ENCODE data around the gene EMID1.

EMID1 gene

GRCh38 chr22:29300467-29300806, 94.7 kb downstream of the EMID1 start:
- DNase-seq (ENCODE audit: low spot score) = no peak
- in situ Hi-C loops (cut with MboI; ENCODE audit: low sequenced_read_pairs, unreplicated experiment) = no loop called here
- TF ChIP-seq CTCF (IDR thresholded peaks at IDR 0.05; ENCODE audit: borderline replicate concordance, control extremely low read depth, extremely low read depth, insufficient read depth, missing control alignments) = no peak

GRCh38 chr22:29300807-29301601, 95.3 kb downstream of the EMID1 start:
- no peak for TF ChIP-seq CTCF (IDR thresholded peaks at IDR 0.05; ENCODE audit: borderline replicate concordance, control extremely low read depth, extremely low read depth, insufficient read depth, missing control alignments)
- DNase-seq (ENCODE audit: low spot score) = no peak
- in situ Hi-C loops (cut with MboI; ENCODE audit: low sequenced_read_pairs, unreplicated experiment) = no loop called here

- in situ Hi-C loops (cut with MboI; ENCODE audit: low sequenced_read_pairs, unreplicated experiment) = no loop called here
- no peak for TF ChIP-seq CTCF (IDR thresholded peaks at IDR 0.05; ENCODE audit: borderline replicate concordance, control extremely low read depth, extremely low read depth, insufficient read depth, missing control alignments)
- no peak for DNase-seq (ENCODE audit: low spot score)
These were observed 96.2 kb downstream of the EMID1 start for GRCh38 chr22:29301716-29302401.

GRCh38 chr22:29302402-29302680, 96.6 kb downstream of the EMID1 start:
- no peak for DNase-seq (ENCODE audit: low spot score)
- in situ Hi-C loops (cut with MboI; ENCODE audit: low sequenced_read_pairs, unreplicated experiment) = no loop called here
- TF ChIP-seq CTCF (IDR thresholded peaks at IDR 0.05; ENCODE audit: borderline replicate concordance, control extremely low read depth, extremely low read depth, insufficient read depth, missing control alignments) = no peak

GRCh38 chr22:29302681-29303465, 97.2 kb downstream of the EMID1 start:
- in situ Hi-C loops (cut with MboI; ENCODE audit: low sequenced_read_pairs, unreplicated experiment) = no loop called here
- DNase-seq (ENCODE audit: low spot score) = no peak
- TF ChIP-seq CTCF (IDR thresholded peaks at IDR 0.05; ENCODE audit: borderline replicate concordance, control extremely low read depth, extremely low read depth, insufficient read depth, missing control alignments) = no peak

GRCh38 chr22:29305836-29306174, 100.1 kb downstream of the EMID1 start:
- in situ Hi-C loops (cut with MboI; ENCODE audit: low sequenced_read_pairs, unreplicated experiment) = no loop called here
- no peak for TF ChIP-seq CTCF (IDR thresholded peaks at IDR 0.05; ENCODE audit: borderline replicate concordance, control extremely low read depth, extremely low read depth, insufficient read depth, missing control alignments)
- no peak for DNase-seq (ENCODE audit: low spot score)
